ENCODE results near the gene MRPL48. TPM values are rescaled to one million over a fixed set of nuclear protein-coding genes. Genes with fewer than 3 reads are reported as not detected.

Gene MRPL48
- total and polyA plus RNA-seq, 2 donors from 2014 or later = 27.5 to 79.3 TPM

- H3K27ac ChIP-seq (ENCODE audit: low read depth in 2 of 2, low read length in 2 of 2) = no peak overlapping the region
- FAIRE-seq = no peak
- H3K9ac ChIP-seq (ENCODE audit: low read length in 3 of 3) = no peak overlapping the region
- no peak for TF ChIP-seq CTCF (IDR thresholded peaks at IDR 0.05; ENCODE audit: borderline replicate concordance, extremely low read depth, insufficient read depth)
- no peak for DNase-seq
- H3K27me3 ChIP-seq (ENCODE audit: control insufficient read depth, insufficient read depth, low read length) = no peaks in the 10 kb centered on the region
- H3K4me1 ChIP-seq (ENCODE audit: control insufficient read depth in 2 of 3, insufficient read depth in 2 of 3, low read depth in 1 of 3, low read length in 3 of 3) = no peaks in the 10 kb centered on the region
- no peaks in the 10 kb centered on the region for H3K9me3 ChIP-seq (ENCODE audit: control insufficient read depth in 2 of 3, insufficient read depth in 1 of 3, low read length in 3 of 3)
- no peak overlapping the region for H3K4me3 ChIP-seq (ENCODE audit: low read length in 3 of 3)
- intact Hi-C loops (cut with DNase I) = no loop called here
- H3K36me3 ChIP-seq (ENCODE audit: control insufficient read depth in 2 of 3, insufficient read depth in 3 of 3, low read length in 3 of 3) = peaks cover 0 to 9% (median 7%) of the 10 kb centered on the region in 3 donors
Observed at GRCh38 chr11:73893041-73893440, 105.4 kb downstream of the MRPL48 start.

GRCh38 chr11:73894725-73895335 lies 107.2 kb downstream of the MRPL48 start:
- Histone ChIP-seq H3K9ac (ENCODE audit: low read length in 3 of 3) (no peak overlapping the region), H3K9me3 (ENCODE audit: control insufficient read depth in 2 of 3, insufficient read depth in 1 of 3, low read length in 3 of 3) (no peaks in the 10 kb centered on the region), H3K27ac (ENCODE audit: low read depth in 2 of 2, low read length in 2 of 2) (no peak overlapping the region), H3K27me3 (ENCODE audit: control insufficient read depth, insufficient read depth, low read length) (no peaks in the 10 kb centered on the region), H3K4me3 (ENCODE audit: low read length in 3 of 3) (no peak overlapping the region), H3K4me1 (ENCODE audit: control insufficient read depth in 2 of 3, insufficient read depth in 2 of 3, low read depth in 1 of 3, low read length in 3 of 3) (no peaks in the 10 kb centered on the region), H3K36me3 (ENCODE audit: control insufficient read depth in 2 of 3, insufficient read depth in 3 of 3, low read length in 3 of 3) (peaks cover 0 to 10% (median 9%) of the 10 kb centered on the region in 3 donors)
- DNase-seq (no peak), FAIRE-seq (no peak)
- intact Hi-C loops (cut with DNase I) = no loop called here
- no peak for TF ChIP-seq CTCF (IDR thresholded peaks at IDR 0.05; ENCODE audit: borderline replicate concordance, extremely low read depth, insufficient read depth)

- Histone ChIP-seq H3K4me1 (ENCODE audit: control insufficient read depth in 2 of 3, insufficient read depth in 2 of 3, low read depth in 1 of 3, low read length in 3 of 3) (no peaks in the 10 kb centered on the region), H3K27me3 (ENCODE audit: control insufficient read depth, insufficient read depth, low read length) (no peaks in the 10 kb centered on the region), H3K4me3 (ENCODE audit: low read length in 3 of 3) (no peak overlapping the region), H3K27ac (ENCODE audit: low read depth in 2 of 2, low read length in 2 of 2) (no peak overlapping the region), H3K9ac (ENCODE audit: low read length in 3 of 3) (no peak overlapping the region), H3K36me3 (ENCODE audit: control insufficient read depth in 2 of 3, insufficient read depth in 3 of 3, low read length in 3 of 3) (peaks cover 0 to 15% (median 9%) of the 10 kb centered on the region in 3 donors), H3K9me3 (ENCODE audit: control insufficient read depth in 2 of 3, insufficient read depth in 1 of 3, low read length in 3 of 3) (no peaks in the 10 kb centered on the region)
- TF ChIP-seq CTCF (IDR thresholded peaks at IDR 0.05; ENCODE audit: borderline replicate concordance, extremely low read depth, insufficient read depth) = no peak
- FAIRE-seq (no peak), DNase-seq (no peak)
- intact Hi-C loops (cut with DNase I) = no loop called here
Observed at GRCh38 chr11:73902303-73902702, 114.6 kb downstream of the MRPL48 start.

GRCh38 chr11:73907191-73907590 lies 119.5 kb downstream of the MRPL48 start:
- Histone ChIP-seq H3K4me1 (ENCODE audit: control insufficient read depth in 2 of 3, insufficient read depth in 2 of 3, low read depth in 1 of 3, low read length in 3 of 3) (no peaks in the 10 kb centered on the region), H3K36me3 (ENCODE audit: control insufficient read depth in 2 of 3, insufficient read depth in 3 of 3, low read length in 3 of 3) (peaks cover 0 to 29% (median 10%) of the 10 kb centered on the region in 3 donors), H3K27ac (ENCODE audit: low read depth in 2 of 2, low read length in 2 of 2) (no peak overlapping the region), H3K27me3 (ENCODE audit: control insufficient read depth, insufficient read depth, low read length) (no peaks in the 10 kb centered on the region), H3K9ac (ENCODE audit: low read length in 3 of 3) (no peak overlapping the region), H3K9me3 (ENCODE audit: control insufficient read depth in 2 of 3, insufficient read depth in 1 of 3, low read length in 3 of 3) (no peaks in the 10 kb centered on the region), H3K4me3 (ENCODE audit: low read length in 3 of 3) (no peak overlapping the region)
- FAIRE-seq = no peak
- no peak for TF ChIP-seq CTCF (IDR thresholded peaks at IDR 0.05; ENCODE audit: borderline replicate concordance, extremely low read depth, insufficient read depth)
- intact Hi-C loops (cut with DNase I) = no loop called here
- no peak for DNase-seq
